HG02938 (cell line): Measurements from ENCODE around the gene ZSWIM2.
"Not testable (repeated sequence)": the region's sequence is repeated elsewhere in the genome, so short reads cannot be mapped to it uniquely, and the experiment has no call there.

Experiments
- ATAC-seq: cut with Tn5 transposase; IDR thresholded peaks from one replicate; pipeline ENCODE4 v1.9.1; 2021; ENCODE audit warnings: mild to moderate bottlenecking, moderate library complexity; ENCODE audit not compliant: unreplicated experiment

ZSWIM2 gene

DNA sequence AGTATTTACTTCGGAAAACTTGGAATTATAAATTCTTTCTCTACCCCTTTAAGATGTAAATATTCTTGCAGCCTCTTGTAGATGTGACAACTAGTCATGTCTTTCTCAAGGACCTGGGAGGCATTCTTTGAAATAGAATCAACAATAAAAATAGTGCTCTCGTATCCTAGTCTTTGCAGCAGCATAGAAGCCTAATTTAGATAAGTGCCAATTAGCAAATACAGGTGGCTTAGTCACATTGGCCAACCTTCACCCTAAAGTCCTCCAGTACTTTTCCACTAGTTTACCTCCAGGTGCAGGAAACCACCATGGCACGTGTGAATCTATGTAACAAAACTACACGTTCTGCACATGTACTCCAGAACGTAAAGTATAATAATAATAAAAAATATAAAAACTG, 3.5 kb upstream of the ZSWIM2 start:
- ATAC-seq: no peak

DNA sequence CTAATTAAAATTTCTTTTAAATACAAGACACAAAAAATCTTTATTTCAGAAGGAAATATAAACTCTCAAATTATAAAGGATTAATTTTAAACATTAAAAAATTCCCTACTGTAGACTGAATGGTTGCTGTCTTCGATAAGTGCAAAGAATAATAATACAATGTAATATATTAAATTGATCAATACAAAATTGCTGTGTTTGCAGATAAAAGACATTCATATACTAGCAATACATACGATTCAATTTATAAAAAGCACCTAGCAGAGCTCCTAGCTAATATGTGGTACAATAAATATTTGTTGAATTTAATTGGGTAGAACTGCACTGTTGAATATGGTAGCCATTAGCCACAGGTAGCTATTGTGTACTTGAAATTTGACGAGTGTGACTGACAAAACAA, 6.6 kb downstream of the ZSWIM2 start:
- ATAC-seq: no peak

GRCh38 chr2:186841940-186842339, 7.0 kb downstream of the ZSWIM2 start:
- no peak for ATAC-seq

DNA sequence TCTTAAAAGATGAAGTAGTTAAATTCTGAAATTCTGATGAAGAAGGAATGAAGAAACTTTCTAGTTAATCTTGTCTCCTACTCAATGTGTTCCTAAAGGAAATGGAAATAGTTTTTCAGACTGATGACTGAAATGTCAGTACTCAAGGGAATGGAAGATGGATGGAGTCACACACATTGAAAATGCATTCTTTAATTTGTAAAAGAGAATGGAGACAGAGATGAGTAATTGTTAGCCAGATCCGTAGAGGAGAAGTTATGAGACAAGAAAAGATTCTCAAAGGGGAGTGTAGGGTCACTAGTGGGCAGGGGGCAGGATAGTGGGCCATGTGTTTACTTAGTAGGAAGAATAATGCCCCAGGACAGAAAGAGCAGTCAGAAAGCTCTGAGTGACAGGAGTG, 13.3 kb downstream of the ZSWIM2 start:
- no peak for ATAC-seq

- ATAC-seq: no peak
Measured at GRCh38 chr2:186827862-186828492, 21.0 kb downstream of the ZSWIM2 start.

- ATAC-seq: no peak
Measured at GRCh38 chr2:186827411-186827810, 21.6 kb downstream of the ZSWIM2 start.

DNA sequence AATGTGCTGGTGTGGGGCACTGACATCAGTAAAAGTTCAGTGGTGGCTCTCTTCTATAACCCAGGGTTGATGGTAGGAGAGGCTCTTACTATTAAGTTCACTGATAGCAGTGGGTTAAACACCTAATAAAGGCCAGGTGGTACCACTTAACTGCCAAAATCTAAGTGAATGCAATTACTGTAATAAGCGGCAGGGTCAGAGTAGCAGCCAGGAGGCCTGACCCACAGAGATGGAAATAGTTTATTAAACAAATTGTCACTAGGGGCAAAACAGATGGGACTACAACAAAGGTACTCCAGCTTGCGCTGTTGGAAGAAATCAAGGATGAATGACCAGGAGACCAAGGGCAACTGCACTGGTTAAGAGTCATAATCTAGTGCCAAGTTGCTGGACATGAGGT, 26.6 kb downstream of the ZSWIM2 start:
- ATAC-seq: no peak

GRCh38 chr2:186820303-186820702, 28.7 kb downstream of the ZSWIM2 start:
- ATAC-seq: no peak

- not testable (repeated sequence) for ATAC-seq
Measured at GRCh38 chr2:186811760-186812159, 37.2 kb downstream of the ZSWIM2 start.

GRCh38 chr2:186806591-186806990, 42.4 kb downstream of the ZSWIM2 start:
- no peak for ATAC-seq

GRCh38 chr2:186798604-186799003, 50.4 kb downstream of the ZSWIM2 start:
- ATAC-seq: not testable (repeated sequence)

- ATAC-seq: no peak
Measured at GRCh38 chr2:186784930-186785329, 64.0 kb downstream of the ZSWIM2 start.

- no peak for ATAC-seq
Measured at GRCh38 chr2:186783254-186783653, 65.7 kb downstream of the ZSWIM2 start.

DNA sequence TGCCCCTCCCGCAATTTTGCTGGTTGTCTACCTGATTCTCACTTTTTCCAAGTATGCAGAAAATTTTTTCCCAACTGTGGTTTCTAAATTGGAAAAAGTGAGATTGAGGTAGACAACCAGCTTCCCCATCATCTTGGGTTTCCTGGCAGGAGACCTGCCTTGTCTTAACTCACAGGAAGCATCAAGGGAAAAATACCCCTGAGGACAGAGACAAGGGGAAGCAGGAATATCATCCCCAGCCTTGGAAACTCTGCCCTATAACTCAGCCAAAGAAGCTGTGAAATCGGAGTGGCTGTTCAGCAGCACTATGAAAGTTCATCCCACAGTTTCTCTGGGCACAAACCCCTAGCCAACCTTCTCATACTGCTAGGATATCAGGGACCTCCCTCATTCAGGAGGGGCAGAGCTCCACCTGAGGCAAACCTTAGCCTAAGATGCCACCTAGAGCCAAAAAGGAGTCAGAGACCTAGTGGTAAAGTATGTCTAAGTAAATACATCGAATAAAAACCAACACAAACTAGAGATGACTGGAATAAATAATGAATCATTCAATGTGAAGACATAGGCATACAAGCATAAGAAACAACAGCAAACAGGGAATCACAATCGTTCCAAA, 68.2 kb downstream of the ZSWIM2 start:
- no peak for ATAC-seq
